A673 (cell line): ENCODE data around the gene RPL37.

Experiments used
- EZH2 ChIP-seq: fragments of 200-600 bp; sonication (generic); IDR thresholded peaks from 2 replicates; pipeline ENCODE4 v1.6.1; 2017; ENCODE audit warnings: borderline replicate concordance, low read depth, mild to moderate bottlenecking, mixed read lengths, antibody characterized with exemption, low read length; ENCODE audit not compliant: poor library complexity, severe bottlenecking
- TF ChIP-seq, protein P1 (sequence below): fragments of 300-800, 200-600 bp; sonication (generic); conservative IDR thresholded peaks from 2 replicates; pipeline ENCODE4 v1.5.1; 2017; ENCODE audit warnings: low read depth, mild to moderate bottlenecking, antibody characterized with exemption, low read length, moderate library complexity, mixed read lengths

DNA sequence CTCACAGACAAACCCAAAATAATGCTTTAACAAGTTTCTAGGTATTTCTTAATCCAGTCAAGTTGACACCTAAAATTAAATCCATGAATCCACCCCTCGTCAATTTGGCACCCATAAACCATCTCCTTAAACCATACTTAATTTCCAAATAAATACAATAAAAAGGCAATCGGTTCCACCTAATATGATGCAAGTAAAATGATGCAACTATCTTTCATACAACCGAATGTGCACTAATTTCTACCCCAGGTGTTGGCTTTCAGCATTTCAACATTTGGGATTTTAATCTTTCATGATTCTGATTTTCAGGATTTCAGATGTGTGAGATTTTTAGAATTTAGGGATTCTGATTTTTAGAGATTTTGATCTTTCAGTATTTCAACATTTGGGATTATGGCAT lies 54.2 kb downstream of the RPL37 start:
- TF ChIP-seq EZH2: no peak
- TF ChIP-seq, protein P1, sequence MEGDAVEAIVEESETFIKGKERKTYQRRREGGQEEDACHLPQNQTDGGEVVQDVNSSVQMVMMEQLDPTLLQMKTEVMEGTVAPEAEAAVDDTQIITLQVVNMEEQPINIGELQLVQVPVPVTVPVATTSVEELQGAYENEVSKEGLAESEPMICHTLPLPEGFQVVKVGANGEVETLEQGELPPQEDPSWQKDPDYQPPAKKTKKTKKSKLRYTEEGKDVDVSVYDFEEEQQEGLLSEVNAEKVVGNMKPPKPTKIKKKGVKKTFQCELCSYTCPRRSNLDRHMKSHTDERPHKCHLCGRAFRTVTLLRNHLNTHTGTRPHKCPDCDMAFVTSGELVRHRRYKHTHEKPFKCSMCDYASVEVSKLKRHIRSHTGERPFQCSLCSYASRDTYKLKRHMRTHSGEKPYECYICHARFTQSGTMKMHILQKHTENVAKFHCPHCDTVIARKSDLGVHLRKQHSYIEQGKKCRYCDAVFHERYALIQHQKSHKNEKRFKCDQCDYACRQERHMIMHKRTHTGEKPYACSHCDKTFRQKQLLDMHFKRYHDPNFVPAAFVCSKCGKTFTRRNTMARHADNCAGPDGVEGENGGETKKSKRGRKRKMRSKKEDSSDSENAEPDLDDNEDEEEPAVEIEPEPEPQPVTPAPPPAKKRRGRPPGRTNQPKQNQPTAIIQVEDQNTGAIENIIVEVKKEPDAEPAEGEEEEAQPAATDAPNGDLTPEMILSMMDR: no peak
